ENCODE data around the gene CNTN4.

The CNTN4 gene

GRCh38 chr3:2856138-2857133, 757.8 kb downstream of the CNTN4 start:
- DNase-seq (ENCODE audit: low read depth in 2 of 2) = no peak

GRCh38 chr3:2860626-2861025, 762.0 kb downstream of the CNTN4 start:
- no peak for DNase-seq (ENCODE audit: low read depth in 2 of 2)

GRCh38 chr3:2861120-2861519, 762.5 kb downstream of the CNTN4 start:
- no peak for DNase-seq (ENCODE audit: low read depth in 2 of 2)

GRCh38 chr3:2861920-2862319, 763.3 kb downstream of the CNTN4 start:
- no peak for DNase-seq (ENCODE audit: low read depth in 2 of 2)

GRCh38 chr3:2862366-2862765, 763.7 kb downstream of the CNTN4 start:
- no peak for DNase-seq (ENCODE audit: low read depth in 2 of 2)

GRCh38 chr3:2863127-2863526, 764.5 kb downstream of the CNTN4 start:
- no peak for DNase-seq (ENCODE audit: low read depth in 2 of 2)

GRCh38 chr3:2869905-2870304, 771.2 kb downstream of the CNTN4 start:
- DNase-seq (ENCODE audit: low read depth in 2 of 2) = no peak

GRCh38 chr3:2870724-2871333, 772.2 kb downstream of the CNTN4 start:
- no peak for DNase-seq (ENCODE audit: low read depth in 2 of 2)

- DNase-seq (ENCODE audit: low read depth in 2 of 2) = no peak
These were observed 774.2 kb downstream of the CNTN4 start for GRCh38 chr3:2872884-2873283.

- DNase-seq (ENCODE audit: low read depth in 2 of 2) = no peak
These were observed 775.3 kb downstream of the CNTN4 start for GRCh38 chr3:2873986-2874385.

- DNase-seq (ENCODE audit: low read depth in 2 of 2) = no peak
These were observed 777.0 kb downstream of the CNTN4 start for GRCh38 chr3:2875699-2876098.

- DNase-seq (ENCODE audit: low read depth in 2 of 2) = no peak
These were observed 777.7 kb downstream of the CNTN4 start for GRCh38 chr3:2876362-2876761.

- no peak for DNase-seq (ENCODE audit: low read depth in 2 of 2)
These were observed 780.4 kb downstream of the CNTN4 start for GRCh38 chr3:2879023-2879422.

GRCh38 chr3:2879587-2879986, 780.9 kb downstream of the CNTN4 start:
- DNase-seq (ENCODE audit: low read depth in 2 of 2) = no peak

- DNase-seq (ENCODE audit: low read depth in 2 of 2) = no peak
These were observed 781.6 kb downstream of the CNTN4 start for GRCh38 chr3:2880218-2880756.

GRCh38 chr3:2883283-2883682, 784.6 kb downstream of the CNTN4 start:
- DNase-seq (ENCODE audit: low read depth in 2 of 2) = no peak

GRCh38 chr3:2888592-2888991, 789.9 kb downstream of the CNTN4 start:
- DNase-seq (ENCODE audit: low read depth in 2 of 2) = no peak

- no peak for DNase-seq (ENCODE audit: low read depth in 2 of 2)
These were observed 791.1 kb downstream of the CNTN4 start for GRCh38 chr3:2889736-2890135.

- no peak for DNase-seq (ENCODE audit: low read depth in 2 of 2)
These were observed 797.8 kb downstream of the CNTN4 start for GRCh38 chr3:2896308-2896939.

- no peak for DNase-seq (ENCODE audit: low read depth in 2 of 2)
These were observed 799.2 kb downstream of the CNTN4 start for GRCh38 chr3:2897821-2898220.

- DNase-seq (ENCODE audit: low read depth in 2 of 2) = no peak
These were observed 800.1 kb downstream of the CNTN4 start for GRCh38 chr3:2898591-2899353.

- no peak for DNase-seq (ENCODE audit: low read depth in 2 of 2)
These were observed 805.4 kb downstream of the CNTN4 start for GRCh38 chr3:2904054-2904453.
